Dermis microvascular lymphatic vessel endothelial cell (primary cell): ENCODE results near the gene SLX4IP. TPM values are rescaled to one million over a fixed set of nuclear protein-coding genes. Genes with fewer than 3 reads are reported as not detected.
A peak's percentile ranks its signal among the peaks of the same experiment; 100 is the strongest.
"Not testable (repeated sequence)": the region's sequence is repeated elsewhere in the genome, so short reads cannot be mapped to it uniquely, and the experiment has no call there.

Experiments
- DNase-seq, 2 donors: peaks; one replicate each; pipeline versions ENCODE4 v3.0.0 to v3.0.0-alpha.2; 2010; ENCODE audit warnings: low read depth in 2 of 2
- total RNA-seq: library from RNA; depleted of rRNA; stranded (reverse); fragments of >200 nt; gene quantifications from 2 replicates; pipeline ENCODE4 v1.2.1, GENCODE V29; 2014

The SLX4IP gene
- 2.3 and 2.6 TPM in 2 replicates for total RNA-seq

DNA sequence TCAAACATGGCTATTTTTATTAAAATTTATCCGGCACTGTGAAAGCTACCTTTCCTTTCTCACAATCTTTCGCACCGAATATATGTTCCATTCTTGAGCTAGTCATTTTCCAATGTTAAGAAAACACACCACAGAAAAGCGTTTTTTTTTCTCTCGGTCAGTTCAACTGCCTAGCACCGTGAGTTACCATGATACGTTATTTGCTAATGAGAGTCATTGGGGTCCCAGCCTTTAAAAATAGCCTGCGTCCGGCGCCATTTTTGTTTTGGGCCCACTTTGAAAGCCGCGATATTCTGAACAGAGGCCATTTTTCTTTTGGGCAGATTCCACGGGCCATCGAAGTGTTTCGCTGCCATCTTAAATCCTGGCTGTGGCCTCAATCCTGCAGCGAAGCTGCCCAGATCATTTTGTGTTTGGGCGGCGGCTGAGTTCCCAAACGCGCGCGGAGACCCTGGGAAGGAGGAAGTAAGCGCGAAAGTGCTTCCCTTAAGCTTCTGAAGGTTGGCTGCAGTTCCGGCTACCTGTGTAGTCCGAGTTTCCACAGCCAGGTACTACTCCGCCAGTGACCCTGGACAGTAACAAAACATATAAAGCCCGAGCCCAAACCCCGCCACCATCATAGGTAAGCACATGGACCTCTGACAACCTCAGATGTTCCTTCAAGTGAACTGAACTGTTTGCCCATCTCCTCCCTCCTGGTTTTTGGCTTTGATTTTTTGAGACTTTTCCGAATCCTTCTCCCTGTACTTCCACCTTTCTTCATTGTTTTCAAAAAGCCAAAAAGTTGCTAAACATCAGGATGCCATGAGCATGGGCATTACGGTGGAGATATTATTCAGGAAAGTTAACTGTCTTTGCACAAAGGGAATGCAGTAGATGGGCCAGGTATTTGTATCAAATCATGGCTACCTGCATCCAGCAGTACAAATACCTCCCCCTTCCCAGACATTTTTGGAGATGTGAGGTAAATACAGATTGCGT lies at the start of gene SLX4IP:
Gene SLX4IP (plus strand): TSS at position 474 of the 981 bp plus-strand sequence. CDS start 22,900 bp downstream, outside the sequence.
- peak; percentile 95 to 97 for DNase-seq

DNA sequence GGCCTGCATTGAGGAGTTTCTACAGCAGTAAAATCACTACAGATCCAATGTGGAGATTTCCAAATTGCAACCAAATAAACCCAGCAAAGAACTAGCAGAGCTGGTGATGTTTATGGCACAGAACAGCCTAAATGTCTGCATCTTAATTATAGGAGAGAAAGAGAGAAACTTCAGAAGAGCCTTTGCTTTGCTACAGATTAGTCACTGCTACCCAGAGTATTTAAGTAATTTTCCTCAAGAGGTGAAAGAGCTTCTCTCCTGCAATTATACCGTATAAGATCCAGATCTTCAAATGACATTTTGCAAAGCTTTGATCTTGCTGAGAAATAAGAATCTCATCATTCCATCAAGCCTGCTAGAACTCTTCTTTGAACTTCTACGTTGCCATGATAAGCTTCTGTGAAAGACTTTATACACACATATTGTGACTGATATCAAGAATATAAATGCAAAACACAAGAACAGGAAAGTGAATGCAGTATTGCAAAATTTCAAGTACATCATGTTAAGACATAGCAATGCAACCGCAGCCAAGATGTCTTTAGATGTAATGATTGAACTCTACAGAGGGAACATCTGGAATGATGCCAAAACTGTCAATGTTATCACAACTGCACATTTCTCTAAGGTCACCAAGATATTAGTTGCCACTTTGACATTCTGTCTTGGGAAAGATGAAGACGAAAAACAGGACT lies 49.1 kb upstream of the SLX4IP start:
- peak in 1 of 2 donors; percentile 8 for DNase-seq

DNA sequence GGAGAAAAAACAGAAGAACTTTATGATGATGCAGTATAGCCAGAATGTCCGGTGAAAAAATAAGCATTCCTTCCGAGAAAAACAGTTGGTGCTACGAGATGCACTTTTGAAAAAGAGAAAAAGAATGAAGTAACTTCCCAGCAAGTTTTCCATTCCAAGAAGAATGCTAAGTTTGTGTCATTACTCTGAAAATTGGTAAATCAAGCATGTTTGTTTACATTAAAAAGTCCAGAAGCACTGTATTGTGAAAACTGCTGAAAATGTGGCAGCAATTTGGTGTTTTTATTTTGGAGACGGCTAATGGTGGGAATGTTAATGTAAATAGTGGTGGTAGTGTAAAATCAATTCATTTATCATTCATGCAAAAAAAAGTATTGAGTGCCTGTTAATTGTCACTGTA lies 47.4 kb upstream of the SLX4IP start:
- no peak for DNase-seq

DNA sequence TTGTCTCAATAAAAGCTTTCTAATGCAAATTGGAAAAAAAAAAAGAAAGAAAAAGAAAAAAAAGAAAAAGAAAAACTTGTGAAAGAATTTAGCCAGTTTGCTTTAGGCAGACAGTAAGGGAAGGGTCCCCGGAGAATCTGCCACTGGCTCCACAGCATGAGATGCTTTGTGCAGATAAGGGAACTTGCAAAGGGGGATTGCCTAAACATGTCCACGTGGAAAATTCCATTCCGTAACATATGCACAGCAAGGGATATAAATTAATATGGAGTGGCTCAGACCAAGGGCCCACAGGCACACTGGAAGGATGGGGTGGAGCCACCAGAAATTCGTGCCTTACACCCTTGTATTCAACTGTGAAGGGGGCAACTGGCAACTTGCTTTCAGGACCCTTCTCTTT lies 46.5 kb upstream of the SLX4IP start:
- no peak for DNase-seq

DNA sequence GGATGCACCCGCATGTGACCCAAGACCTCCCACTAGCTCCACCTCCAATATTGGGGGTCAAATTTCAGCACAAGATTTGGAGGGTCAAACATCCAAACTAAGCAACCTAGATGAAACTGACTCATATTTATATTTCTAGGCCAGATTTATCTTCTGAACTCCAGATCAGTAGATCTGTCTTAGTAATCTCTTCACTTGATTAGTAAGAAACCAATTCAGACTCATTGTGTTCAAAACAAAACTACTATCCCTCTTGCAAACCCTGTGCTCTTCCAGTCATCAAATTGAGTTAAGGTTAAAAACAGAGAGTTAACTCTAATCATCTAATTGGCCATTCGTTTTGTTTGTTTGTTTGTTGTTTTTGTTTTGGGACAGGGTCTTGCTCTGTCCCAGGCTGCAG lies 44.4 kb upstream of the SLX4IP start:
- DNase-seq: no peak

DNA sequence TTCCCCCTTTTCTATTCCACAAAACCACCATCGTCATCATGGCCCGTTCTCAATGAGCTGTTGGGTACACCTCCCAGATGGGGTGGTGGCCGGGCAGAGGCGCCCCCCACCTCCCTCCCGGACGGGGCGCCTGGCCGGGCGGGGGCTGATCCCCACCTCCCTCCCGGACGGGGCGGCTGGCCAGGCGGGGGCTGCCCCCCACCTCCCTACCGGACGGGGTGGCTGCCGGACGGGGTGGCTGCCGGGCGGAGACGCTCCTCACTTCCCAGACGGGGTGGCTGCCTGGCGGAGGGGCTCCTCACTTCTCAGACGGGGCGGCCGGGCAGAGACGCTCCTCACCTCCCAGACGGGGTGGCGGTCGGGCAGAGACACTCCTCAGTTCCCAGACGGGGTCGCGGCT lies 40.4 kb upstream of the SLX4IP start:
- DNase-seq: not testable (repeated sequence)

DNA sequence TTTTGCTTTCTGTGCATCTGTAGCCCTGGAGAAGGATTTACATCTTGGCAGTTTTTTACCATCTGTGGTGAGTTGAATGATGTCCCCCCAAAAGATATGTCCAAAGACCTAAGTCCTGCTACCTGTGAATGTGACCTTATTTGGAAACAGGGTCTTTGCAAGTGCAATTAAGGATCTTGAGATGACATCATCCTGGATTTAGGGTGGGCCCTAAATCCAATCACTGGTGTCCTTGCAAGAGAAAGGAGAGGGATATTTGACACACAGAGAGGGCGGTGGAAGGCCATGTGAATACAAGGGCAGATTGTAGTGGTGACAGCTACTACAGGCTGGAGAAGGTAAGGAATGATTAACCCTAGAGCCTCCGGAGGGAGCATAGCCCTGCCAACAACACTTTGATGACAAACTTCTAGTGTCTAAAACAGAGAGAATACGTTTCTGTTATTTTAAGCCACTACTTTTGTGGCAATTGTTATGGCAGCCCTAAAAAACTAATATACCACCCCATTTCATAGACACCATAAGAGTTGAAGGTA lies 36.2 kb upstream of the SLX4IP start:
- no peak for DNase-seq

DNA sequence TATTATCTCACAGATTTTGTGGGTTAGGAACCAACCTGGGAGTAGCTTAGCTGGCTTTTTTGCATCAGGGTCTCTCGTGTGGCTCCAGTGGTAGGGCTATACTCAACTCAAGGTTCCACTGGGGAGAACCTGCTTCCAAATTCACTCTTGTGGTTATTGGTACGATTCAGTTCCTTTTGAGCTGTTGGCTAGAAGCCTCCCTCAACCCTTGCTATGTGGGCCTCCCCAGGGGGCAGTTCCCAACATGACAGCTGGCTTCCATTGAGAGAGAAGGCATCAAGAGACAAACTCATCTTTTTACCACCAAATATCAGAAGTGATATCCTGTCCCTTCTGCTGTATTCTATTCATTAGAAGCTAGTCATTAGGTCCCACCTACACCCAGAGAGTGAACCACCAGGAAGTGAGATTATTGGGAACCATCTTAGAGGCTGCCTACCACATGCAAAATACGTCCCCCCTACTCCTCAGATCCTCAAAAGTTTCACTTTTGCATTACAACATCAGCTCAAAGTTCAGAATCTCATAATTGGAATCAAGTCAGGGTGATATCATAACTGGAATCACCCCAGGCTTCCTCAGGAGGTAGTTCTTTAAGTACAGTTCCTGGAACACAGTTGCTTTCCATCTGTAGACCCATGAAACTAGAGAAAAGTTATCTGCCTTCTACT lies 32.0 kb upstream of the SLX4IP start:
- no peak for DNase-seq

DNA sequence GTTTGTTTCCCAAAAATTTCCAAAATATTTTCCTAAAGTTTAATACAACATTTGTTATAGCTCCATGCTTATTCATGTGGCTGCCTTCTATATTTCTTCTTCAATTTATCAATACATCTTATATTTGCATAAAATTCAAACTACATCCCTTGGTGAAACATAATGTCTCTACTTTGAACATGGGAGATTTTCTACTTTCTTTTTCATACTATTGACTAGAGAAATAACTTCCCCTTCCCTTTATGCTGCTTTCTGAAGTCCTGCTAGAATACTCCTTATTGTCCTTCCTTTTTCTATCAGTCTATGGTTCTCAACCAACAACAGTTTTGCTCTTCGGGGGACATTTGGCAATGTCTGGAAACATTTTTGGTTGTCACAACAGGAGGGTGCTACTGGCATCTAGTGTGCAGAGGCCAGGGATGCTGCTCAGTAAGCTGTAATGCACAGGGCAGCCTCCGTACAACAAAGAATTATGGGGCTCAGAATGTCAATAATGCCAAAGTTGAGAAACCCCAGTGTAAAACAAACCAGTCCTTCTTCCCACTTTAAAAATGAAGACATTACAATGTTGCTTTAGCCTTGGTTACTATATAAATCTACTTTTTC lies 31.0 kb upstream of the SLX4IP start:
- DNase-seq: no peak

DNA sequence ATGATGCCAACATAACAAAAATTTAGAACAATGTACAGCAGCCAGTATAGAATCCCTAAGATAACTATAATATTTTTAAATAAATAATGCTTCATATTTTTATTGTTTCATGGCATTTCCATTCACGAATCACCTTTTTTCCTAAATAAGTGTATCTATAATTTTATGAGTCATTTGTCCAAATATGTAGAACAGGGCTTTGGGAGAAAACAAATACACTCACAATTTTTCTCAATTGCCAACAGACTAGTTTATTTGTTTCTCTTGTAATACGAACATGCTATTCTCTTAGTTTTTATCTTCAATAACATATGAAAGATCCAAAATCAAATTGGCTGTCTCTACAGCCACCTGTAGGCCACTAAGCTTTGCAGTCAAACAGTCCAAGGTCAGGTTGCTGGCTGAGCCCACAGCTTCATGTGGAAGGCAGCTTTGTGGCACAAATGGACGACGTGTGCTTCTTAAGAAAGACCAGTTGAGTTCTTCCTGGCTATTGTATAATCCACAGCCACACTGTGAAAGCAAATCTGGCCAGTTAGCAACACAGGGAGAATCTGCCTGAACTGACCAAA lies 30.1 kb upstream of the SLX4IP start:
- no peak for DNase-seq

DNA sequence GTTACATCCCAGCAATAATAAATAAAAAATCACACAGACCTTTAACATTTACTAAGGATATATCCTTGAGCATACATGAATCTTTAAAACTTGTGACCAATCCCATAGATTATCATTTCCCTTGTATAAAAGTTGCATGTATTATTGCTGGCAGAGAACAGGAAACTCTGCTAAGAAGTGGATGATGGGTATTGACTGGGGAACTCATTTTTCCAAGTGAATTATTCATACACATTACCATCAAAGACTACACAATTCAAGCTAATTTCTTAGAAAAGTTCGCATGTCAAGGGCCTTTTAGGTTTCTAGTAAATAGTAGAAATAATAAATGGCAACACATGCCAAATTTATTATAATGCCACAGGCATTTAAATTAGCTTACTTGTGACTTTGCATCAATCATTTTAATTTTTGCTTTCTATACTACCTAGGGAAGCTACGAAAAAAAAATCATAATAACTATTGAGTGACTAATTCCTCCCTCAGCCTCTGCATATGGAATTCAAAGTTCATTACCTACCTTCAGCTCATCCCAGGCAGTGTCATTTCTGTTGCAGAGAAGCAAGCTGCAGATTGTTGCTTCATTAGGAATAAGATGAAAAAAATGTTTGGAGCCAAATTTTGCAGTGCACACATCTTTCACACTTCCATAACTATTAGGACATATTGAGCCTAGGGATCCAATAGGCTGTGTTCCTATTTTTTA lies 26.8 kb upstream of the SLX4IP start:
- no peak for DNase-seq

DNA sequence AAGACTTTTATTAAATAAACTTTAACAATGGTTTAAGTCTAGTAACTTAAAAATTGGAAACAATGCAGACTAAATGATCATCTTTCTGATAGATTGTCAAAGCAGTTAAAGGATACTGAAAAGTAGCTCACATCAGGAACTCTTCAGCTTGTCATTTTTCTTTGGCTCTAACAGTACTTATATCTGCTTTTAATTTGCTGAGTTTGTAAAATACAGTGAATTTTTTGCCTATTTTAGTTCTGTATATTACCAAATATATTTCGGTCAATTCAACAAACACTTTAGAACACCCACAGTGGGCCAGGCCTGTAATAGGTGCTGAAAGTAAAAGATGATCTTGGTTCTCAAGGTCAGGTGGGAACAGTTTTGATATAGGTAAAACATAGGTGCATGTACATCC lies 23.4 kb upstream of the SLX4IP start:
- DNase-seq: no peak

DNA sequence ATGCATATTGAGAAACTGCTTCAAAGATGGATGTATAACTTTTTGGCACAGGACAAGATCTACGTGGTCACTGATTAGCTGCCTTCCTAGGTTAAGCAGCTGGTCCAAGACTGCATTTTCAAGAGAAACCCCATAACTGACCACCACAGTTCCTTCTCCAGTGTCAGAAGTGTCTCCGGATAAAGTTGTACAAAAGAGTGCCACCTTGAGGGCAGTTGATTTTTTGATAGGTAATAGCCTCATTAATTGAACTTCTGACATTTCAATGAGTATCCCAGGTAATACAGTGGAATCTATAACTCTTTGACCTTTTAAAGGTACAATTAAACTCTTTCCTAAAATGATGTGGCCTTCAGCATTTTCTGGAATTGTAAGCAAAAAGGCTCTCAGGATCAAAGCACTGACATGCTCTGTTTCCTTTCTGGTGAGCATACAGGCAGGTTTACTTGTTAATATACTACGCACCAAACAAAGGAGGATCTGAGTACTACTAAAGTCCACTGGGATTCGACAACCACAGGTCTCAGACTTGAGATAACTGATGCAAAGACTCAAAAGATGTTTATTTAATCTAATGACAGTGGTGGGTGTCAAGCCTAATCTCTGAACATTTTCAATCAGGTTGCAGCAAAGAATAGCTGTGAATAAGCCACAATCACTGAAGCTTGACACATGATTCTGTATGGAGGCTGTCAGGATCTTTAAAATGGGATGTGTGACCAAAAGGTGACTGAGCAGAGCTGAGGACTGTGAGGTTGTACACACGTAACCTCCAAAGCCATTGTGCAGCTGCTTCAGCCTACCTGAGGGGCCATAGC lies 22.3 kb upstream of the SLX4IP start:
- peak in 1 of 2 donors; percentile 40 for DNase-seq

DNA sequence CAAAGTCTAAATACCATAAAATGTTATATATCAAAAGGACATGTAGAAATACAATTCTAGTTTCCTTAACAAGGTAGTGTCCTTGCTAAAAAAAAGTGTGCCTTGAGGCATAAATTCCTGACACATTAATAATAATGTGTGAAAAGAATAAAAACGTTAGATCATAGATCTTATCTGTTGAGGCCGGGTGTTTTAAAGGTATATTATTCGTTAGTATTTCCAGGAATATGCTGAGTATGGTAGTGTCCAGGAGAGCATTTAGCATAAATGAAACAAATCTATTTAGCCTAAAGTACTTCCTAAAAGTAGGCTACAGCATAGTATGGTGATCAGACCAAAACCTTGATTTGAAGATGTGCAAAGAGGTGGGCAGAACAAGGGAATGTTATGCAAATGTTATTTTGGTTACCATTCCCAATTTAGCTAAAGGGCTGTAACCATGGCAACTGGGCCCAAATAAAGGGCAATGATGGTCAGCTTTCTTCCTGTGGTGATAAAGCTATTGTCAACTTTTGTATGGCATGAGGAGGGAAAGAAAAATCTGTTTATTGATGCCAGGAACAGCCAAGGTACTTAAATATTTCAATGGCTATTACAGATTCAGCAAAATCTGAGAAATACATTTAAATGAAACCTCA lies 20.0 kb upstream of the SLX4IP start:
- DNase-seq: peak; percentile 66 to 80

DNA sequence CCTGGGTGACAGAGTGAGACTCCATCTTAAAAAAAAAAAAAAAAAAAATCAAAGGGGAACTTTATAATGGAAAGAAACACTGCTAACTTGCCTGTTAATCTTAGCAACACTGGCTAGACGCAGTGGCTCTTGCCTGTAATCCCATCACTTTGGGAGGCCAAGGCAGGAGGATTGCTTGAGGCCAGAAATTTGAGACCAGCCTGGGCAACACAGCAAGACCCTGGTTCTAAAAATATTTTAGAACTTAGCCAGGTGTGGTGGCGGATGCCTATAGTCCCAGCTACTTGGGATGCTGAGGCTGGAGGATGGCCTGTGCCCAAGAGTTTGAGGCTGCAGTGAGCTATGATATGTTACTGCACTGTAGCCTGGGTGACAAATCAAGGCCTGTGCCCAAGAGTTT lies 17.9 kb upstream of the SLX4IP start:
- DNase-seq: not testable (repeated sequence)

DNA sequence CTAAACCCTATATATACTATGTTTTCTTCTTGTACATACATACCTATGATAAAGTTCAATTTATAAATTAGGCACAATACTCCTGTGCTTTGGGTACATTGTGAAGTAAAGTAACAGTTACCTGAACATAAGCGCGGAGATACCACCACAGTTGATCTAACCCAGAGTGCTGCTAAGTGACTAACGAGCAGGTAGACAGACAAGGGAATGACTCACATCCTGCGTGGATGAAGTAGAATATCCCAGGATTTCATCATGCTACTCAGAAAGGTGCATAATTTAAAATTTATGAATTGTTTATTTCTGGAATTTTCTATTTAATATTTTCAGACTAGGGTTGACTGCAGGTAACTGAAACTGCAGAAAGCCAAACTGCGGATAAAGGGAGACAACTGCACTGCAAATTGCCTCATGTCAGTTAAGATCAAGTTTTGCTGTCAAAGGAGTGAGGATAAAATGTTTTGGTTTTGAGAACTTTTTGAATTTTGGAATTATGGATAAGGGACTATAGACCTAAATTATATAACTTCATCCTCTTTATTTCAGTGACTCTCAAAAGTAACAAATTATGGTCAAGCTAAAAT lies 15.5 kb upstream of the SLX4IP start:
- peak in 1 of 2 donors; percentile 76 for DNase-seq

DNA sequence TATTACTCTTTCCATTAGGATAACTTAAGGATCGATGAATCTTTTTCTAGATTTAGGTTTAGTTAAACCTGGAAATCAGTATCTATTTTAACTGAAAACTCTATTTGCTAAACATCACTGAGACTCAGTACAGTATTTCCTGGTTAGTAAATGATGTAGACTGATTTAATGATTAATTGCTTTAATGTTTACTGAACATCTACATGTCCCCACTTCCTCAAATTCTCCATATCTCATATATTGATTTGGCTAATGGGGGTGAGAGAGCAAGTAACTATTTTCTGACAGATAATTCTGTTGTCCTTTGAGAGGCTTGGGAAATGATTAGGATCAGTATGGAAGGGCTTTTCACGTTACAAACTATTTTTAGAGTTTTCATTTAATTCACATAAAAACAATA lies 11.4 kb upstream of the SLX4IP start:
- DNase-seq: no peak

DNA sequence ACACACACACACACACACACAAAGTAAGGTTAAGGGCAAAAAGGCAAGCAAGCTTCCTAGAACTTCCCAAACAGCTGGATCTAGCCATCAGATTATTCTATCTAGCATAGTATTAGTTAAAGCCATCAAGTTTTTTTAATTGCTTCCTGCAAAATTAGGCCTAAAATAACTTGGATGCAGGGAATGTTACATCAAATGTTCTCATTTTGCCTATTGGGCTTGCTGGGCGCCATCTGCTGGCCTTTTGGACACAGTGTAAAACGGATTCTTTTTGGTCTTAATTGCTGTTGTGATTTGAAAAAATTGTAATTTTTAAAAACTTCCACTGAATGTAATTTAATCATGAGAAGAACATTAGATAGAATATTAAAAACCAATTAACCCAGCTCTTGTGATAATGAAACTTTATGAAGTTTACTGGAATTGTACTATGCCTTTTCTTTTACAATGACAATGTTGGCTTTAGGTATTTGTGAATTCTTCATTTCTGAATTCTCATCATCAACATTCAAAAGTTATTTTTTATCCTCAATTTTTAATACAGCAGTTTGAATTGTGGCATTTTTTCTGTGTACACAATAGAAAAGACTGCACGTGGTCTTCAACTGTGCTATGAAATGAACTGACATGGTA lies 7.9 kb upstream of the SLX4IP start:
- DNase-seq: peak; percentile 54 to 75
